Kidney glomerular epithelial cell (primary cell): Measurements from ENCODE around the gene SEPTIN10.
A peak's percentile ranks its signal among the peaks of the same experiment; 100 is the strongest.
"Not testable (repeated sequence)": the region's sequence is repeated elsewhere in the genome, so short reads cannot be mapped to it uniquely, and the experiment has no call there.

Source experiments
- DNase-seq: peaks from one replicate; lab custom pipeline; 2025; lab: John Stamatoyannopoulos, UW

Gene SEPTIN10

GRCh38 chr2:109633284-109633961 is 19.7 kb upstream of the SEPTIN10 start:
- DNase-seq: no peak

- DNase-seq: no peak
Observed at GRCh38 chr2:109632158-109632789, 18.5 kb upstream of the SEPTIN10 start.

GRCh38 chr2:109631741-109632140 is 18.0 kb upstream of the SEPTIN10 start:
- no peak for DNase-seq

GRCh38 chr2:109630441-109631430 is 17.0 kb upstream of the SEPTIN10 start:
- no peak for DNase-seq

GRCh38 chr2:109629867-109630266 is 16.1 kb upstream of the SEPTIN10 start:
- no peak for DNase-seq

GRCh38 chr2:109628321-109628720 is 14.6 kb upstream of the SEPTIN10 start:
- not testable (repeated sequence) for DNase-seq

GRCh38 chr2:109624339-109624738 is 10.6 kb upstream of the SEPTIN10 start:
- no peak for DNase-seq

GRCh38 chr2:109623923-109624322 is 10.2 kb upstream of the SEPTIN10 start:
- DNase-seq: no peak

GRCh38 chr2:109623297-109623696 is 9.5 kb upstream of the SEPTIN10 start:
- DNase-seq: no peak

GRCh38 chr2:109619032-109619615 is 5.4 kb upstream of the SEPTIN10 start:
- DNase-seq: no peak

GRCh38 chr2:109616184-109616583 is 2.4 kb upstream of the SEPTIN10 start:
- DNase-seq: no peak

- DNase-seq: no peak
Observed at GRCh38 chr2:109615637-109616144, 1.9 kb upstream of the SEPTIN10 start.

GRCh38 chr2:109614715-109615636 is 1.2 kb upstream of the SEPTIN10 start:
- no peak for DNase-seq

- DNase-seq: peak; percentile 45
Observed at GRCh38 chr2:109613081-109613921, 465 bp downstream of the SEPTIN10 start.

GRCh38 chr2:109611467-109612095 is 2.2 kb downstream of the SEPTIN10 start:
- peak; percentile 11 for DNase-seq

- DNase-seq: peak; percentile 53
Observed at GRCh38 chr2:109609352-109610024, 4.3 kb downstream of the SEPTIN10 start.

- no peak for DNase-seq
Observed at GRCh38 chr2:109607766-109608165, 6.0 kb downstream of the SEPTIN10 start.

GRCh38 chr2:109604597-109604996 is 9.2 kb downstream of the SEPTIN10 start:
- DNase-seq: peak; percentile 60
